HG03521 (cell line): Measurements from ENCODE around the gene ITGA3.

Experiments used
- ATAC-seq: cut with Tn5 transposase; IDR thresholded peaks from one replicate; pipeline ENCODE4 v1.9.1; 2021; ENCODE audit warnings: mild to moderate bottlenecking, moderate library complexity; ENCODE audit not compliant: unreplicated experiment

ITGA3 gene

GRCh38 chr17:50090971-50091917 is 35.3 kb downstream of the ITGA3 start:
- ATAC-seq = no peak

- no peak for ATAC-seq
These were observed 36.0 kb downstream of the ITGA3 start for GRCh38 chr17:50091918-50092285.

DNA sequence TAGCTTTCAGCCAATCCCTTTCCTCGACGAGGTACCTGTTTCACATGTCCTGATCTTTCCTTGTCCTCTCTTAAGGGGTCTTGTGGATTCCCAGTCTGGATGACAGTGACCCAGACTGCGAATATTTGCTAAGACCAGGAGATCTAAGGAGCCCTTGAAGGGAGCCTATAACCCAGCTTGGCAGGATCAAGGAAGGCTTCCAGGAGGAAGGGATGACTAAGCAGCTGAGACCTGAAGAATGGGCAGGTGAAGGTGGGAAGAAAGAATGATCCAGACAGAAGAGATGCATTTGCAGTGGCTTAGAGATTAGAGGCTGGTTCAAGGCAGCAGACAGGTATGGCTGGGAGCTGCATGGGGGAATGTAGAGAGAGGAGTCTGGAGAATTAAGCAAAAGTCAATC is 37.3 kb downstream of the ITGA3 start:
- no peak for ATAC-seq

DNA sequence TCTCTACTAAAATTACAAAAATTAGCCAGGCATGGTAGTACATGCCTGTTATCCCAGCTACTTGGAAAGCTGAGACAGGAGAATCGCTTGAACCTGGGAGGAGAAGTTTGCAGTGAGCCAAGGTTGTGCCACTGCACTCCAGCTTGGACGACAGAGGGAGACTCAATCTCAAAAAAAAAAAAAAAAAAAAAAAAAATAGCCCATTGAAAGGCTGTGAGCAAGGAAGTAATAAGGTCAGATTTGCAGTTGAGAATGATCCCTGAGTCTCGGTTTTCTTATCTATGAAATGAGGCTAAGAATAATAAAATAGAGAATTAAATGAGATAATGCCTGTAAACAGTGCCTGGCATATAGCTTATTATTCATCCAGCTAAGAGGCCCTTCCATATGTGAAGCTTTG is 37.9 kb downstream of the ITGA3 start:
- ATAC-seq = no peak

GRCh38 chr17:50094243-50094752 is 38.4 kb downstream of the ITGA3 start:
- ATAC-seq = no peak

DNA sequence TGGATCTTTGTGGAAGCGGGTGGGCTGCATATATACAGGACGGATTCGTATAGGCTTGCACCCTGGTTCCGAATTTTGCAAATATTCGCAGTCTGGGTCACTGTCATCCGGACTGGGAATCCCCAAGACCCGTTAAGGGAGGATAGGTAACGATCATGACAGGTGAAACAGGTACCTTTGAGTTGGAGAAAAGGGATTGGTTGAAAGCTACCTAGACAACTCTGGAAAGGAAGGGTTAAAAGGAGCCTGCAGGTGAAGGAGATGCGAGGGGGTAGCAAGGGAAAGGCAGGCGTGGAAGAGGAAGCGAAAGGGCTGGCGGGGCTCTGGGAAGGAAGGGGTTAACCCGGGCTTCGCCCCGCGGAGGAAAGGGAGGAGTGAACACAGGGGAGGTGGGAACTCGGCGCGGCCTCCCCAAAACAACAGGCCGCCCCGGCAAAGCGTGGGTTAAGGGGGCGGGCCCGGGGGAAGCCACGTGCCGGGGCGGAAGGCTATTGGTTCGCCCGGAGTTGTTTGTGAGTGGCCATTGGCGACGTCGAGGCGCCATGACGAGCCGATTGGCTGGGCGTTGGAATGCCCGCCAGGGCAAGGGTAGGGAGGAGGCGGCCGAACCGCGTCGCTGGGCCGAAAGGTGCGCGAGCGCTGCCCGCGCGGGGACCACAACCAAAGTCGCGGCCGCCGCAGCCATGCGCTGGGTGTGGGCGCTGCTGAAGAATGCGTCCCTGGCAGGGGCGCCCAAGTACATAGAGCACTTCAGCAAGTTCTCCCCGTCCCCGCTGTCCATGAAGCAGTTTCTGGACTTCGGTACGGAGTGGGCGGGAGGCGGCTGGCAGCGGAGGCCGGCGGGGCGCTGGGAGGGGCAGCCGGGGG is 39.1 kb downstream of the ITGA3 start, which contains the start of gene PDK2:
Gene PDK2 (plus strand): TSS at position 599 of the 867 bp plus-strand sequence. CDS start 85 bp downstream, at position 684.
- ATAC-seq = peak; percentile 90

- no peak for ATAC-seq
These were observed 39.7 kb downstream of the ITGA3 start for GRCh38 chr17:50095626-50096037.

DNA sequence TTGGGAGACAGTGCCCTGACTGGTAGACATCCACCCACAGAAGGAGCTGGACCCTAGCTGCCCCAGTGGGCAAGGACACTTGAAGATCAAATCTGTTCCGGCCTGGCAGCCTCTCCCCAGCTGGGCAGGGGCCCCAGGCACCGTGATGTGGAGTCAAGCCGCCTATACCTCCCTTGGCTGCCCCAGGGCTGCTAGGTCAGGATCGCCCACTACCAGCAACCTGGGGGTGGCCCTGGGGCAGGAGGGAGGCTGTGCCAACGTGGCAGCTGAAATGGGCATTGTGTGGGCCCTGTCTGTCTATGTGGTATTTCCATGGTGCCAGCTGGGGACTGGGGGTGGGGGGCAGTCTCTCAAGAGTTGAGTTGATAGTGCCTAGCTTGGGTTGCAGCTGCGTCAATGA is 40.2 kb downstream of the ITGA3 start:
- ATAC-seq = no peak

DNA sequence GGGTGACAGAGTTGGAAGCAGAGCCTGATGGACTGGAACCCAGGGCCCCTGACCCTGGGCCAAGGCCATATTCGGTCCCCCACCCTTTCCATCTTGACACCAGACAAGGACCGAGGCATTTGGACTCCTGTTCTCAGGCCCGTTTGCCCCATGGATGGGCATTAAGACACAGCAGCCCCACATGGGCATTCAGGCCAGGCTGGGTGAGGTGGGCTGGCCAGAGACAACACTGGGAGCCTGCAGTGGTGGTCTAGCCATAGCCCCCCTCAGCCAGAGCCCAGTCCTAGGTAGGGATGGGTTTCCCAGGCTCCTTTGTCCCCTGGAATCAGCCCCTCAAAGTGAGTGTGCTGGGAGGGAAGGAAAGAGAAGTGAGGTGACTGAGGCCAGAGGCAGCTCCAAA is 40.8 kb downstream of the ITGA3 start:
- no peak for ATAC-seq

DNA sequence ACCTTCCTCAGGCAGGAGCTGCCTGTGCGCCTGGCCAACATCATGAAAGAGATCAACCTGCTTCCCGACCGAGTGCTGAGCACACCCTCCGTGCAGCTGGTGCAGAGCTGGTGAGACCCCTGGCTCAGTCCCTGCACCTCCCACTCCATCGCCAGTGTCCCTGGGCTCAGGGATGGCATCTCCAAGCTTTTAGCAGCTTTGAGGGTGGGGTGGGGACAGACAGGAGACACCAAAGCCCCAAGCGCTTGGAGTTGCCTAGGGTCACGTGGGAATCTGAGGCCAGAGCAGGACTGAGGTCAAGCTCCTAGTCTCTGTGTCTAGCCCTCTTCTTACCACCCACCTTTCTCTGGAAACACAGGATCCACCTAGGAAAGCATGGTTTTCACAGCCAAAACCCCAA is 41.5 kb downstream of the ITGA3 start:
- ATAC-seq = no peak

DNA sequence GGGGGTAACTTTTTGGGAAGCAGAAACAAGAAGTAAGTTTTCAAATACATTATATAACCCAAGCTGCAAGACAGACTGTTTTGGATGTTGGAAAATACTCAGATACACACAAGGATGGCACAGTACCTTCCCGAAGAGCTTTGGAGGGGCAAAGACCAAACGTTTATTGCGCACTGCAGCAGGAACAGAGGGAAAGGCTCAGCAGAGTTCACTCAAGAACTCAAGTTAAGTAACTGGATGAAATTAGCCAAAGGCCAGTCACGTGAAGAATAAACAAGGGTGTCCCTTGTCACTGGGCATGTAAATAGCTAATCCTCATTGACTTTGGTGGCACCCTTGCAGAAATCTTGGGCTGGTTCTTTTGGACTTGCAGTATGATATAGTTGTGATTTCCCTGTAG is 42.0 kb downstream of the ITGA3 start:
- no peak for ATAC-seq

- no peak for ATAC-seq
These were observed 42.7 kb downstream of the ITGA3 start for GRCh38 chr17:50098583-50098982.

GRCh38 chr17:50099003-50099402 is 43.1 kb downstream of the ITGA3 start:
- ATAC-seq = no peak

DNA sequence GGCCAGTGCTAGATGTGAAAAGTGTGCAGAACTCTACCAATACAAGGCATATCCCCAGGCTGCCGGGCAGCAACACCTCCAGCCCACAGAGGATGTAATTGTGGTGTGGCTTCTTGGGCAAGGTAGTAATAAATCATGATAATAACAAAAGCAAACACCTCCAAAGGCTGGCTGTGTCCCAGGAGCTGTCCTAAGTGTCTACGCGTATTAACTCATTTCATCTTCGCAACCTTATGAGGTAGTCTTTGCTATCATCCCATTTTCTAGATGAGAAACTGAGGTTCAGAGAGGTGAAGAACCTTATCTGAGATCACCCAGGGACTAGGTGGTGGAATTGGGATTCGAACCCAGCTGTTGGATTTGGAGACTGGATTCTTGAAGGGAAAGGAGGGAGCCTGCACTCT is 44.6 kb downstream of the ITGA3 start:
- ATAC-seq = no peak

DNA sequence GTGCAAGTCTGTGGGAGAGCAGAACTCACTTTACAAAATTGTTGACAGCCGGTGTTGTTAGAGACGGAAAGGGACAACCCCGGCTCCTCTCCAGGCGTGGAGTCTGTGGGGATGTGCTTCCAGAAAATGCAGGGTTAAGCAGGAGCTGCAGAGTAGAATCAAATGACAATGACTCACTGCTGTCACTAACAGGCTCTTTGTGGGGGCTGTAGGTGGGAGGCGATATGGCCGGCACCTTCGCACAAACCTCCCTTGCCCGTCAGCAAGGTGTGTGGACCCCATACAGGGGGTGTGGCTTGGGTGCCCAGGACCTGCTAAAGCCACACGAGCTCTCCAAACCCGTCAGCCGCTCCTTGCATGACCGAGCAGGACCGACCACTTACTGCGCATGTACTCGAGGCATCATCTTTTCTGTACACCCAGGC is 45.0 kb downstream of the ITGA3 start:
- no peak for ATAC-seq

DNA sequence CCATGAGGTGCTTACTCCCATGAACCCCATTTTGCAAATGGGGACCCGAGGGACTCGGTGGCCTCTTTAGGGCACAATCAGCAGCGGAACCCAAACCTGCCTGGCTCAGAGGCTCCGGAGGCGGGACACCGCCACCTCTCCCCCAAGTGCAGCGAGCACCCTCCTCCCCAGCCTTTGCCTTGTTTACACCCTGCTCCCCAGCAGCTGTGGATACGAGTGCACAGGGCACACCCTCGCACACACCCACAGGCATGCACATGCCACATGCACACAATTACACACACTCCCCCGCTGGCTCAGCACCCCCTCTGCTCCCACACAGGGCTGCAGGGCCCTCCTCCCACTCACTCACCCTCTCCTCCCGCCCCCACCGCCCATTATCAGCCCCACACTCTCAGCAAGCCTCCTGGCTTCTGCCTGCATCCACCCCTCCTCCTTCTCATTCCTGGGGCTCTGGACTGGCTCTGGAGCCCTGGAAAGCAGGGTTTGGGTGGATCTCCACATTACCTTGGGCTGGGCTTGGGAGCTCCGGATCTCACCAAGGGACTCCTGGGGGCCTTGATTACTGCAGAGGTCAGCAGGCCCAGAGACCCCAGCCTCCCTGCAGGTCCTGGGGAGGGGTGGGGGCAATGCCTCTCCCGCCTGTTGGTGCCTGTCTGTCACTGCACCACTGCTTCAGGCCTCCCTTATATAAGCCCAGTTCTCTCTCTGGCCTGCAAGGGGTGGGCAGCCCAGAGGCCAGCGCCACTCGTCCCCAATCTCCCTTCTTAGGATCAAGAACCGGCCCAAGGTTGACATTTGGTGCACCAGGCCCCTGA is 45.6 kb downstream of the ITGA3 start:
- no peak for ATAC-seq

GRCh38 chr17:50102164-50102991 is 46.5 kb downstream of the ITGA3 start:
- no peak for ATAC-seq

DNA sequence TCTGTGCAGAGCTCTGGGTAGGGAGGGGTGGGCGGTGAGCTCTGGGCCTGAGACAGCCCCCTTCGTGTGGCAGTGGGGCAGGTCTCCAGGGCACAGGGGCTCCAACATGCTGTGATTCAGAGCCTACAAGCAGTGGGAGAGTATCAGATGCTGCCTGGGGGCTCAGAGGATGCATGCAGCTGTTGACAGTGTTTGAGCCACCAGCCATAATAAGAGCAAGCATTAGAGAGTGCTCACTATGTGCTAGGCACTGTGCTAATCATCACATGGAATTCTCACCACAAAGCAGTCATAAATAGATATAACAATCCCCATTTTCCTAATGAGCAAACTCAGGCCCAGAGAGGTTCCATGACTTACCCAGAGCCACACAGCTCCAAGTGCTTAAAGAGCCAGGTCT is 47.3 kb downstream of the ITGA3 start:
- no peak for ATAC-seq

- ATAC-seq = no peak
These were observed 48.0 kb downstream of the ITGA3 start for GRCh38 chr17:50103941-50104340.

DNA sequence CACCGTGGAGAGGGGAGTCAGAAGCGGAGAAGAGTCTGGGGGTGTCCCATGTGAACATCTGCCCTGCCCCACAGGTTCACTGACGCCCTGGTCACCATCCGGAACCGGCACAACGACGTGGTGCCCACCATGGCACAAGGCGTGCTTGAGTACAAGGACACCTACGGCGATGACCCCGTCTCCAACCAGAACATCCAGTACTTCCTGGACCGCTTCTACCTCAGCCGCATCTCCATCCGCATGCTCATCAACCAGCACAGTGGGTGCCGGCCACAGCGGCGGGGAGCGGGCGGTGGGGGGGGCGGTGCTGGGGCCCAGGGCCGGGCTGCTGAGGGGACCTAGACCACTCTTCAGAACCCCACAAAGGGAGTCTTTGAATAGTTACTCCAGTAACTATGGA is 49.9 kb downstream of the ITGA3 start:
- no peak for ATAC-seq
